Liver (tissue), 3 donors: ENCODE data around the gene CIITA.

ENCODE experiments used
- ATF3 ChIP-seq: IDR thresholded peaks from 2 replicates; pipeline ENCODE4 v1.6.1; 2016; ENCODE audit warnings: antibody characterized with exemption
- CTCF ChIP-seq: fragments of 150-350 bp; IDR thresholded peaks from 2 replicates; pipeline ENCODE4 v1.5.1; 2017; ENCODE audit warnings: improper control_type of control experiment, low read depth, low read length; ENCODE audit not compliant: missing input control
- EGR1 ChIP-seq, 2 donors: IDR thresholded peaks; 2 replicates each; pipeline ENCODE4 v1.6.1; 2016 to 2018; ENCODE audit warnings: antibody characterized with exemption in 2 of 2, low read depth in 2 of 2
- FOXA1 ChIP-seq: IDR thresholded peaks from 2 replicates; pipeline ENCODE4 v1.6.1; 2016; ENCODE audit warnings: antibody characterized with exemption
- GABPA ChIP-seq, 2 donors: IDR thresholded peaks in 1 of 2; conservative IDR thresholded peaks in 1 of 2; 2 replicates each; pipeline ENCODE4 v1.6.1; 2016; ENCODE audit warnings: antibody characterized with exemption in 2 of 2, mild to moderate bottlenecking in 1 of 2, moderate library complexity in 1 of 2
- JUND ChIP-seq, 2 donors: IDR thresholded peaks; 2 replicates each; pipeline ENCODE4 v1.6.1; 2016; ENCODE audit warnings: antibody characterized with exemption in 2 of 2
- MAX ChIP-seq: IDR thresholded peaks from 2 replicates; pipeline ENCODE4 v1.6.1; 2016; ENCODE audit warnings: antibody characterized with exemption
- NR2F2 ChIP-seq: IDR thresholded peaks from 2 replicates; pipeline ENCODE4 v1.6.1; 2016; ENCODE audit warnings: antibody characterized with exemption
- RAD21 ChIP-seq, 2 donors: IDR thresholded peaks; 2 replicates each; pipeline ENCODE4 v1.6.1; 2016; ENCODE audit warnings: antibody characterized with exemption in 2 of 2, mild to moderate bottlenecking in 2 of 2
- REST ChIP-seq: IDR thresholded peaks from 2 replicates; pipeline ENCODE4 v1.6.1; 2016; ENCODE audit warnings: antibody characterized with exemption, mild to moderate bottlenecking
- SP1 ChIP-seq: IDR thresholded peaks from 2 replicates; pipeline ENCODE4 v1.6.1; 2018; ENCODE audit warnings: antibody characterized with exemption, mild to moderate bottlenecking
- TAF1 ChIP-seq: conservative IDR thresholded peaks from 2 replicates; pipeline ENCODE4 v1.6.1; 2016; ENCODE audit warnings: antibody characterized with exemption, mild to moderate bottlenecking
- YY1 ChIP-seq: IDR thresholded peaks from 2 replicates; pipeline ENCODE4 v1.6.1; 2016; ENCODE audit warnings: antibody characterized with exemption, mild to moderate bottlenecking
- ZBTB33 ChIP-seq: IDR thresholded peaks from 2 replicates; pipeline ENCODE4 v1.6.1; 2016; ENCODE audit warnings: antibody characterized with exemption
- donor health status: healthy.
- donor health status: healthy.

- TF ChIP-seq CTCF (no peak), MAX (no peak), YY1 (no peak), RAD21 (IDR thresholded peaks at IDR 0.05) (no peak), ZBTB33 (no peak), SP1 (no peak), ATF3 (no peak), GABPA (IDR thresholded peaks at IDR 0.05 in 1 of 2, conservative IDR thresholded peaks at IDR 0.05 in 1 of 2) (no peak), NR2F2 (no peak), TAF1 (no peak), REST (no peak), EGR1 (IDR thresholded peaks at IDR 0.05; ENCODE audit: low read depth in 2 of 2) (no peak), FOXA1 (no peak), JUND (IDR thresholded peaks at IDR 0.05) (no peak)
These were observed 10.7 kb upstream of the CIITA start for GRCh38 chr16:10865991-10866966.
